HEK293 (cell line): ENCODE measurements around the gene NLRP1.

Experiments
- CTCF ChIA-PET: fragments of 350-600 bp; formaldehyde crosslinking; extraction: SDS; loops from one replicate; lab custom pipeline; 2021; ENCODE audit warnings: antibody characterized with exemption; lab: Yijun Ruan, JAX
- POLR2A ChIA-PET: fragments of 300-600 bp; formaldehyde crosslinking; extraction: SDS; loops from one replicate; lab custom pipeline; 2020; ENCODE audit warnings: antibody characterized with exemption, inconsistent platforms; lab: Yijun Ruan, JAX
- H3K27ac ChIP-seq: fragments of 200-500 bp; sonication (Bioruptor generic); 2 replicates; pipeline ENCODE4 v1.5.1; 2014; ENCODE audit warnings: low read depth, low read length, control low read depth, inconsistent platforms; ENCODE audit errors: extremely low read depth
- H3K36me3 ChIP-seq, 2 experiments: fragments of 200-500 bp in 1 of 2; sonication (Bioruptor generic) in 1 of 2; 1 replicate in 1 of 2; 2 replicates in 1 of 2; pipeline ENCODE4 v1.5.1; 2014 to 2017; ENCODE audit warnings: inconsistent platforms in 2 of 2, low read length in 2 of 2; ENCODE audit not compliant: control insufficient read depth in 2 of 2, insufficient read depth in 1 of 2
- H3K4me1 ChIP-seq: fragments of 200-500 bp; sonication (Bioruptor generic); 2 replicates; pipeline ENCODE4 v1.5.1; 2014; ENCODE audit warnings: mild to moderate bottlenecking, low read length, inconsistent platforms; ENCODE audit not compliant: control insufficient read depth, insufficient read depth
- H3K4me3 ChIP-seq: 2 replicates; pipeline ENCODE4 v1.5.1; 2011; ENCODE audit warnings: low read depth, mild to moderate bottlenecking, control low read depth, low read length, moderate library complexity
- H3K9me3 ChIP-seq: fragments of 200-500 bp; sonication (Bioruptor generic); 2 replicates; pipeline ENCODE4 v1.5.1; 2014; ENCODE audit warnings: low read depth, low read length, inconsistent platforms; ENCODE audit not compliant: control insufficient read depth, insufficient read depth
- BCL11B ChIP-seq: fragments of 450-650 bp; formaldehyde crosslinking; IDR thresholded peaks from 2 replicates; pipeline ENCODE4 v1.5.1; 2016; ENCODE audit warnings: low read depth, missing biosample characterization, missing genetic modification characterization
- CTCF ChIP-seq: fragments of 450-650 bp; formaldehyde crosslinking; IDR thresholded peaks from 2 replicates; pipeline ENCODE4 v1.5.1; 2016; ENCODE audit warnings: missing biosample characterization, missing genetic modification characterization
- PATZ1 ChIP-seq: fragments of 450-650 bp; formaldehyde crosslinking; IDR thresholded peaks from 2 replicates; pipeline ENCODE4 v1.5.1; 2016; ENCODE audit warnings: missing biosample characterization, missing genetic modification characterization
- REST ChIP-seq: fragments of 450-650 bp; formaldehyde crosslinking; IDR thresholded peaks from 2 replicates; pipeline ENCODE4 v1.5.1; 2016; ENCODE audit warnings: missing biosample characterization, missing genetic modification characterization
- SP2 ChIP-seq: fragments of 450-650 bp; formaldehyde crosslinking; IDR thresholded peaks from 2 replicates; pipeline ENCODE4 v1.5.1; 2016; ENCODE audit warnings: missing biosample characterization, missing genetic modification characterization
- ZBTB11 ChIP-seq: fragments of 450-650 bp; formaldehyde crosslinking; conservative IDR thresholded peaks from 2 replicates; pipeline ENCODE4 v1.5.1; 2016; ENCODE audit warnings: low read depth, missing biosample characterization, missing genetic modification characterization
- ZBTB7A ChIP-seq: fragments of 450-650 bp; formaldehyde crosslinking; IDR thresholded peaks from 2 replicates; pipeline ENCODE4 v1.5.1; 2016; ENCODE audit warnings: low read depth, missing biosample characterization, missing genetic modification characterization
- ZNF133 ChIP-seq: fragments of 450-650 bp; formaldehyde crosslinking; IDR thresholded peaks from 2 replicates; pipeline ENCODE4 v1.5.1; 2016; ENCODE audit warnings: missing biosample characterization, missing genetic modification characterization
- ZNF148 ChIP-seq: fragments of 450-650 bp; formaldehyde crosslinking; IDR thresholded peaks from 2 replicates; pipeline ENCODE4 v1.5.0; 2017; ENCODE audit warnings: missing biosample characterization, missing genetic modification characterization, borderline replicate concordance
- ZNF157 ChIP-seq: fragments of 450-650 bp; formaldehyde crosslinking; IDR thresholded peaks from 2 replicates; pipeline ENCODE4 v1.5.1; 2016; ENCODE audit warnings: missing biosample characterization, missing genetic modification characterization
- ZNF2 ChIP-seq: fragments of 450-650 bp; formaldehyde crosslinking; IDR thresholded peaks from 2 replicates; pipeline ENCODE4 v1.5.1; 2016; ENCODE audit warnings: missing biosample characterization, missing genetic modification characterization
- ZNF513 ChIP-seq: fragments of 450-650 bp; IDR thresholded peaks from 2 replicates; pipeline ENCODE4 v1.5.1; 2018; ENCODE audit warnings: missing biosample characterization, missing genetic modification characterization
- ZNF518A ChIP-seq: fragments of 450-650 bp; formaldehyde crosslinking; conservative IDR thresholded peaks from 2 replicates; pipeline ENCODE4 v1.5.1; 2016; ENCODE audit warnings: low read depth, missing biosample characterization, missing genetic modification characterization
- ZNF530 ChIP-seq: fragments of 450-650 bp; formaldehyde crosslinking; IDR thresholded peaks from 2 replicates; pipeline ENCODE4 v1.5.1; 2016; ENCODE audit warnings: low read depth, missing biosample characterization, missing genetic modification characterization
- ZNF549 ChIP-seq: fragments of 450-650 bp; IDR thresholded peaks from 2 replicates; pipeline ENCODE4 v1.5.1; 2018; ENCODE audit warnings: missing biosample characterization, missing genetic modification characterization, mild to moderate bottlenecking, inconsistent platforms, moderate library complexity
- ZNF677 ChIP-seq: fragments of 450-650 bp; IDR thresholded peaks from 2 replicates; pipeline ENCODE4 v1.5.0; 2018; ENCODE audit warnings: missing biosample characterization, mild to moderate bottlenecking, missing genetic modification characterization, moderate library complexity
- ZNF707 ChIP-seq: fragments of 450-650 bp; formaldehyde crosslinking; IDR thresholded peaks from 2 replicates; pipeline ENCODE4 v1.5.1; 2016; ENCODE audit warnings: missing biosample characterization, missing genetic modification characterization
- ZNF785 ChIP-seq: fragments of 450-650 bp; formaldehyde crosslinking; IDR thresholded peaks from 2 replicates; pipeline ENCODE4 v1.5.1; 2016; ENCODE audit warnings: missing biosample characterization, missing genetic modification characterization

The NLRP1 gene

GRCh38 chr17:5571281-5571680 lies 13.0 kb downstream of the NLRP1 start:
- ChIA-PET POLR2A (no interaction called here), CTCF (no interaction called here)
- TF ChIP-seq ZBTB7A (tag by site-specific recombination) (no peak), ZNF513 (tag by site-specific recombination) (no peak), ZNF2 (tag by site-specific recombination) (no peak), REST (tag by site-specific recombination) (no peak), ZNF157 (tag by site-specific recombination) (no peak), ZNF518A (tag by site-specific recombination) (no peak), ZNF133 (tag by site-specific recombination) (no peak), SP2 (no peak), BCL11B (tag by site-specific recombination) (no peak), ZBTB11 (tag by site-specific recombination) (no peak), ZNF677 (tag by site-specific recombination) (no peak), ZNF530 (tag by site-specific recombination) (no peak), PATZ1 (tag by site-specific recombination) (no peak), ZNF707 (tag by site-specific recombination) (no peak), ZNF549 (tag by site-specific recombination) (no peak), ZNF148 (tag by site-specific recombination) (no peak), ZNF785 (tag by site-specific recombination) (no peak), CTCF (tag by site-specific recombination) (no peak)

More at GRCh38 chr17:5571281-5571680, 13.0 kb downstream of the NLRP1 start:
- no peaks in the 10 kb centered on the region for H3K4me1 ChIP-seq
- H3K9me3 ChIP-seq: no peaks in the 10 kb centered on the region
- H3K36me3 ChIP-seq: no peaks in the 10 kb centered on the region
- H3K4me3 ChIP-seq: no peak overlapping the region
- H3K27ac ChIP-seq: no peak overlapping the region
